K562 (cell line): ENCODE measurements around the gene ROPN1L. TPM values are rescaled to one million over a fixed set of nuclear protein-coding genes. Genes with fewer than 3 reads are reported as not detected.

Source experiments
- ATAC-seq: fragments of 200-7000 bp; cut with Tn5 transposase; 3 replicates; pipeline ENCODE4 v1.9.1; 2020; ENCODE audit warnings: moderate library complexity
- BruUV-seq: library from RNA; stranded (reverse); fragments of 400-500 nt; replicated peaks from 2 replicates; lab custom pipeline; 2021; lab: Mats Ljungman, UMichigan
- CTCF ChIA-PET: fragments of 300-600 bp; formaldehyde crosslinking; extraction: SDS; loops from one replicate; lab custom pipeline; 2021; ENCODE audit warnings: low intra/inter-chr PET ratio; lab: Yijun Ruan, JAX
- POLR2A ChIA-PET: fragments of 300-600, 350-650 bp; sonication (Branson Sonifier 250); formaldehyde crosslinking; extraction: SDS; loops from one replicate; lab custom pipeline; 2021; ENCODE audit warnings: antibody characterized with exemption, inconsistent platforms; lab: Yijun Ruan, JAX
- DNase-seq, 4 experiments: peaks; one replicate each; pipeline versions ENCODE4 v3.0.0 to v3.0.0-alpha.2; 2011 to 2018; ENCODE audit warnings: low spot score in 3 of 4, mixed read lengths in 3 of 4; ENCODE audit errors: extremely low read depth in 1 of 4
- FAIRE-seq: peaks from 2 replicates; lab custom pipeline; 2011; peaks lifted over from hg19 to GRCh38; lab: Jason Lieb, UNC
- H2AFZ ChIP-seq: 2 replicates; pipeline ENCODE4 v1.6.0; 2011; ENCODE audit warnings: low read depth, low read length, control low read depth, inconsistent platforms
- H3K27ac ChIP-seq: fragments of 200-600 bp; 3 replicates; pipeline ENCODE4 v1.8.0; 2011; ENCODE audit warnings: low read depth, mild to moderate bottlenecking, control low read depth, inconsistent platforms, low read length, moderate library complexity, mixed read lengths; ENCODE audit errors: extremely low read depth
- H3K27me3 ChIP-seq, 2 experiments: fragments of 300-600 bp in 1 of 2; 2 replicates in 1 of 2; 3 replicates in 1 of 2; pipeline versions ENCODE4 v1.6.0 to v1.8.0; 2011; ENCODE audit warnings: inconsistent platforms in 2 of 2, low read length in 2 of 2, mild to moderate bottlenecking in 1 of 2, mixed read lengths in 1 of 2, moderate library complexity in 1 of 2; ENCODE audit not compliant: control insufficient read depth in 2 of 2, insufficient read depth in 2 of 2
- H3K36me3 ChIP-seq: fragments of 300-600 bp; 3 replicates; pipeline ENCODE4 v1.8.0; 2011; ENCODE audit warnings: mild to moderate bottlenecking, low read length, inconsistent platforms; ENCODE audit not compliant: control insufficient read depth, insufficient read depth
- H3K4me1 ChIP-seq, 2 experiments: fragments of 200-600 bp in 1 of 2; replicated peaks in 1 of 2; 2 replicates in 1 of 2; 3 replicates in 1 of 2; pipeline versions ENCODE4 v1.5.1 to v1.8.0; 2011; ENCODE audit warnings: inconsistent platforms in 2 of 2, low read length in 2 of 2, mild to moderate bottlenecking in 1 of 2, mixed read lengths in 1 of 2, moderate library complexity in 1 of 2; ENCODE audit not compliant: control insufficient read depth in 2 of 2, insufficient read depth in 2 of 2
- H3K4me2 ChIP-seq: 2 replicates; pipeline ENCODE4 v1.6.1; 2011; ENCODE audit warnings: low read length, control low read depth, inconsistent platforms, mixed read lengths; ENCODE audit not compliant: insufficient read depth
- H3K4me3 ChIP-seq: fragments of 200-600 bp; sonication (generic), shearing (Covaris generic); 2 replicates; pipeline ENCODE4 v1.5.1; 2016; ENCODE audit warnings: control low read depth, inconsistent platforms
- H3K79me2 ChIP-seq: fragments of 200-600 bp; 3 replicates; pipeline ENCODE4 v1.8.0; 2011; ENCODE audit warnings: low read length, inconsistent platforms; ENCODE audit not compliant: control insufficient read depth, insufficient read depth
- H3K9ac ChIP-seq, 2 experiments: 2 replicates each; pipeline versions ENCODE4 v1.6.0 to v1.6.1; 2011; ENCODE audit warnings: low read depth in 2 of 2, low read length in 2 of 2, control low read depth in 1 of 2, inconsistent platforms in 1 of 2, mild to moderate bottlenecking in 1 of 2, mixed read lengths in 1 of 2; ENCODE audit not compliant: insufficient read depth in 1 of 2
- H3K9me1 ChIP-seq: one replicate; pipeline ENCODE4 v1.6.0; 2011; ENCODE audit warnings: inconsistent platforms, mild to moderate bottlenecking, low read length, moderate library complexity; ENCODE audit not compliant: control insufficient read depth, insufficient read depth
- H3K9me3 ChIP-seq: replicated peaks from 2 replicates; pipeline ENCODE4 v1.5.1; 2011; ENCODE audit warnings: low read depth, low read length, inconsistent platforms; ENCODE audit not compliant: control insufficient read depth, insufficient read depth
- H4K20me1 ChIP-seq: replicated peaks from 2 replicates; pipeline ENCODE4 v1.6.1; 2011; ENCODE audit warnings: low read length, inconsistent platforms, mixed read lengths; ENCODE audit not compliant: control insufficient read depth, insufficient read depth
- CCAR2 ChIP-seq: fragments of 200-400 bp; formaldehyde crosslinking; IDR thresholded peaks from 2 replicates; pipeline ENCODE4 v1.6.1; 2017; ENCODE audit warnings: mild to moderate bottlenecking, low read depth, low read length
- HOXB6 ChIP-seq: fragments of 250-450 bp; sonication (Bioruptor Pico); IDR thresholded peaks from 2 replicates; pipeline ENCODE4 v1.5.1; 2022; ENCODE audit warnings: mild to moderate bottlenecking, borderline replicate concordance
- PHTF2 ChIP-seq: fragments of 250-450 bp; sonication (Bioruptor Pico); IDR thresholded peaks from 2 replicates; pipeline ENCODE4 v1.5.0; 2021; ENCODE audit warnings: mild to moderate bottlenecking
- SMARCA5 ChIP-seq: fragments of 450-650 bp; IDR thresholded peaks from 2 replicates; pipeline ENCODE4 v1.6.1; 2016
- ZNF764 ChIP-seq: fragments of 250-450 bp; sonication (Bioruptor Pico); IDR thresholded peaks from 2 replicates; pipeline ENCODE4 v1.4.0; 2020; ENCODE audit warnings: low read depth, mild to moderate bottlenecking, moderate library complexity
- WGBS: fragments of 100-300 bp; shearing (Covaris generic); methylation state at CpG from one replicate; pipeline ENCODE4 v1.1.6; 2016; ENCODE audit warnings: low coverage, mixed read lengths; ENCODE audit not compliant: insufficient coverage; ENCODE audit errors: missing lambda C conversion rate; 5-methylcytosine and 5-hydroxymethylcytosine counted together
- in situ Hi-C: fragments of 300-500 bp; cut with MboI; formaldehyde crosslinking; loops from 4 replicates; pipeline ENCODE4 v1.15.0; 2018; ENCODE audit warnings: inconsistent platforms, mixed read lengths
- intact Hi-C: fragments of 100-400 bp; cut with micrococcal nuclease; formaldehyde crosslinking; loops from 2 replicates; pipeline ENCODE4 v1.14.2; 2022
- polyA plus RNA-seq, 8 experiments: library from polyadenylated mRNA; depleted of rRNA in 4 of 8; stranded (reverse) in 5 of 8; unstranded in 3 of 8; fragments of >200 nt; fragmentation: Nextera tagmentation in 2 of 8; fragmentation: Illumina TruSeq in 1 of 8; extraction: Ambion mirVana in 2 of 8; extraction: Trizol in 1 of 8; gene quantifications; 2 replicates each; pipeline versions ENCODE4 v1.2.1 to v1.2.3, GENCODE V29; 2011 to 2014; ENCODE audit warnings: inconsistent platforms in 1 of 8, missing spikeins in 1 of 8
- total RNA-seq, 7 experiments: library from RNA; depleted of rRNA in 6 of 7; stranded (reverse); fragments of >200 nt in 6 of 7; fragmentation: Illumina TruSeq in 2 of 7; extraction: Trizol in 2 of 7; gene quantifications; 2 replicates each; pipeline versions ENCODE4 v1.2.1 to v1.2.3, GENCODE V29; 2011 to 2021; ENCODE audit warnings: low replicate concordance in 1 of 7

Gene ROPN1L
- total and polyA plus RNA-seq, 9 of the 15 experiments (the other 6 are each of a cell fraction or from before 2014, with no cell fraction given) = 0.04 to 0.85 (median 0.24) TPM; not detected in 3

GRCh38 chr5:10447041-10447440 is 5.4 kb downstream of the ROPN1L start:
- H3K9me3 ChIP-seq = no peaks in the 10 kb centered on the region
- FAIRE-seq (no peak), DNase-seq (no peak), ATAC-seq (no peak)
- no peak overlapping the region for H3K9ac ChIP-seq
- intact Hi-C loops = no loop called here
- no TSS peak for BruUV-seq
- no peak overlapping the region for H3K27ac ChIP-seq
- H3K4me2 ChIP-seq = no peak overlapping the region
- no peaks in the 10 kb centered on the region for H3K27me3 ChIP-seq
- 44% methylated on average over 4 of the region's 4 CpGs for WGBS
- no peak for TF ChIP-seq HOXB6 (CRISPR knock-in tag)
- TF ChIP-seq CCAR2 = no peak
- no peak for TF ChIP-seq PHTF2
- no peak overlapping the region for H2AFZ ChIP-seq
- peaks cover 3 to 5% of the 10 kb centered on the region in 2 experiments; a peak in 4 of 5 replicates for H3K4me1 ChIP-seq
- H3K9me1 ChIP-seq = no peaks in the 10 kb centered on the region
- ChIA-PET CTCF (interaction anchor here (0.6 kb wide), 1 partner anchor 117 kb away, joined by 4 read pairs; the partner anchor contains the start of gene ANKRD33B), POLR2A (interaction anchor here (0.7 kb wide), 1 partner anchor 9 kb away, joined by 3 read pairs; no protein-coding TSS in a partner anchor)
- H3K79me2 ChIP-seq = no peaks in the 10 kb centered on the region
- H3K36me3 ChIP-seq = no peaks in the 10 kb centered on the region
- H3K4me3 ChIP-seq = no peak overlapping the region
- no peaks in the 10 kb centered on the region for H4K20me1 ChIP-seq
- in situ Hi-C loops = no loop called here

DNA sequence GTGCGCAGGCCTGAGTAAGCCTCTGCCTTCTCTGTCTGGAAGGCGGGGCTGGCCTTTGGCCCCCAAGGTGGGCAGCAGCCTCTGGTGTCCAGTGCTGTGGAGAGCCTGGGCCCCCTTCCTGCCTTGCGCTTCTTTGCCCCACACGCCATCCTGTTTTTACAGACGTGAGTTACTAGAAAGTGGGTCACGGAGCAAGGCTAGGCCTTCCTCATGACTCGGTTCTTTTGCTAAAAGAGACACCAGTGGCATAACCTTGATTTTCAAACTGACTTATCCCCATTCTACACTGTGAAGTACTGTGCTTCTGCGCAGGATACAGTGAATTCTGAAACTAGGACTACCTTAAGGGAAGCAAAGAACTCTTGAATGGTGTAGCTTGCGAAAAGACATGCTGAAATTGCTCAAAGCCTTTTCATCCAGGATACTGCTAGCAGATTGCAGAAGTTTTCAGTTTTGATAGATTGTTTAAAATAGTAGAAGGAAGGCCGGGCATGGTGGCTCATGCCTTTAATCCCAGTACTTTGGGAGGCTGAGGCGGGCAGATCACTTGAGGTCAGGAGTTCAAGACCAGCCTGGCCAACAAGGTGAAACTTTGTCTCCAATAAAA is 7.2 kb downstream of the ROPN1L start:
- in situ Hi-C loops (no loop called here), intact Hi-C loops (no loop called here)
- H4K20me1 ChIP-seq = 0 out of 2 replicates have a peak, but pooled peaks cover 5% of the 10 kb centered on the region
- no peak overlapping the region for H3K4me2 ChIP-seq
- no peaks in the 10 kb centered on the region for H3K9me1 ChIP-seq
- DNase-seq = no peak
- CTCF ChIA-PET = no interaction called here
- H3K27me3 ChIP-seq = peaks cover 0 to 4% of the 10 kb centered on the region in 2 experiments; a peak in 2 of 5 replicates
- 67% methylated on average over 11 of the region's 11 CpGs for WGBS
- H3K9me3 ChIP-seq = no peaks in the 10 kb centered on the region
- H3K4me3 ChIP-seq = no peak overlapping the region
- no peak overlapping the region for H2AFZ ChIP-seq
- H3K27ac ChIP-seq = no peak overlapping the region
- H3K36me3 ChIP-seq = no peaks in the 10 kb centered on the region
- FAIRE-seq = no peak
- no peak overlapping the region for H3K9ac ChIP-seq
- no TSS peak for BruUV-seq
- TF ChIP-seq ZNF764 (CRISPR knock-in tag) (no peak), SMARCA5 (no peak)
- H3K4me1 ChIP-seq = peaks cover 2 to 3% of the 10 kb centered on the region in 2 experiments; a peak in 1 of 5 replicates
- ATAC-seq = no peak
- POLR2A ChIA-PET = interaction anchor here (0.6 to 1.1 kb wide), 3 partner anchors 9 to 196 kb away, joined by 3 to 4 read pairs (median 3); no protein-coding TSS in a partner anchor
- no peaks in the 10 kb centered on the region for H3K79me2 ChIP-seq
